Glutamatergic neuron (in vitro differentiated cells): ENCODE measurements around the gene TRPM8. TPM values are rescaled to one million over a fixed set of nuclear protein-coding genes. Genes with fewer than 3 reads are reported as not detected.

Source experiments
- DNase-seq: peaks from one replicate; pipeline ENCODE4 v3.0.0; 2022
- H3K27ac Mint-ChIP-seq: one replicate; pipeline ENCODE4 v1.8.0; 2020; ENCODE audit warnings: mild to moderate bottlenecking, mixed read lengths, inconsistent platforms; ENCODE audit not compliant: unreplicated experiment
- H3K27me3 Mint-ChIP-seq: one replicate; pipeline ENCODE4 v1.8.0; 2020; ENCODE audit warnings: mild to moderate bottlenecking, moderate library complexity, mixed read lengths, inconsistent platforms; ENCODE audit not compliant: unreplicated experiment
- H3K36me3 Mint-ChIP-seq: one replicate; pipeline ENCODE4 v1.8.0; 2020; ENCODE audit warnings: mild to moderate bottlenecking, mixed read lengths, inconsistent platforms; ENCODE audit not compliant: unreplicated experiment
- H3K4me1 Mint-ChIP-seq: one replicate; pipeline ENCODE4 v1.8.0; 2020; ENCODE audit warnings: mild to moderate bottlenecking, low read depth, mixed read lengths, inconsistent platforms; ENCODE audit not compliant: unreplicated experiment
- H3K4me3 Mint-ChIP-seq: one replicate; pipeline ENCODE4 v1.8.0; 2020; ENCODE audit warnings: mild to moderate bottlenecking, mixed read lengths, inconsistent platforms; ENCODE audit not compliant: unreplicated experiment
- H3K9me3 Mint-ChIP-seq: one replicate; pipeline ENCODE4 v1.8.0; 2020; ENCODE audit warnings: mild to moderate bottlenecking, moderate library complexity, mixed read lengths, inconsistent platforms; ENCODE audit not compliant: unreplicated experiment
- total RNA-seq: library from RNA; stranded (reverse); fragmentation: NEBNext Ultra II Directional; extraction: Animal tissue kit (Norgen Biotek cat#: 25700); gene quantifications from one replicate; pipeline ENCODE4 v1.2.1, GENCODE V29; 2021; ENCODE audit not compliant: unreplicated experiment
- TF ChIP-seq, protein P1 (sequence below): fragments of 200-600 bp; sonication (generic); IDR thresholded peaks from one replicate; pipeline ENCODE4 v1.5.0; 2021; ENCODE audit not compliant: partially characterized antibody, unreplicated experiment

Gene TRPM8
- total RNA-seq, 1 donor from 2014 or later, result not detected

DNA sequence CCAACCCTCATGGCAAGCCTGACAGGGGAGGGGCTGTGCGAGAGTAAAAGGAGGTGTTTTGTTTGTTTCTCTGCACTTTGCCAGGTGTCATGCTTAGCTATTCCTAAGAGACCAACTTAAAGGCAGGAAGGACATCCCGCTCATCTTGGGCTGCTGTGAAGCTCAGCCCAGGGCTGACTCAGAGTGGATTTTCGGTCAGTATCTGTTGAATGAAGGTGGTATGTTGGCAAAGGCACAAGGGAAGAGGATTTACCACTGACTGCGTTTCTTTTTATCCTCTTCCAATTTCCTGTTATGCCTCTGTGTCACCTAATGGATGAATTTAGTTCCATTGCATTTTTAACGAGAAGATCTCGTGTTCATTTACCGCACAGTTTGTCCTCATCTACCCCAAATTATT lies 18.9 kb downstream of the TRPM8 start:
- TF ChIP-seq, protein P1, sequence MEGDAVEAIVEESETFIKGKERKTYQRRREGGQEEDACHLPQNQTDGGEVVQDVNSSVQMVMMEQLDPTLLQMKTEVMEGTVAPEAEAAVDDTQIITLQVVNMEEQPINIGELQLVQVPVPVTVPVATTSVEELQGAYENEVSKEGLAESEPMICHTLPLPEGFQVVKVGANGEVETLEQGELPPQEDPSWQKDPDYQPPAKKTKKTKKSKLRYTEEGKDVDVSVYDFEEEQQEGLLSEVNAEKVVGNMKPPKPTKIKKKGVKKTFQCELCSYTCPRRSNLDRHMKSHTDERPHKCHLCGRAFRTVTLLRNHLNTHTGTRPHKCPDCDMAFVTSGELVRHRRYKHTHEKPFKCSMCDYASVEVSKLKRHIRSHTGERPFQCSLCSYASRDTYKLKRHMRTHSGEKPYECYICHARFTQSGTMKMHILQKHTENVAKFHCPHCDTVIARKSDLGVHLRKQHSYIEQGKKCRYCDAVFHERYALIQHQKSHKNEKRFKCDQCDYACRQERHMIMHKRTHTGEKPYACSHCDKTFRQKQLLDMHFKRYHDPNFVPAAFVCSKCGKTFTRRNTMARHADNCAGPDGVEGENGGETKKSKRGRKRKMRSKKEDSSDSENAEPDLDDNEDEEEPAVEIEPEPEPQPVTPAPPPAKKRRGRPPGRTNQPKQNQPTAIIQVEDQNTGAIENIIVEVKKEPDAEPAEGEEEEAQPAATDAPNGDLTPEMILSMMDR, result no peak
- H3K27ac Mint-ChIP-seq, result no peak overlapping the region
- no peaks in the 10 kb centered on the region for H3K36me3 Mint-ChIP-seq
- peaks cover 4% of the 10 kb centered on the region for H3K27me3 Mint-ChIP-seq
- H3K4me1 Mint-ChIP-seq, result no peaks in the 10 kb centered on the region
- no peak overlapping the region for H3K4me3 Mint-ChIP-seq
- DNase-seq, result no peak
- no peaks in the 10 kb centered on the region for H3K9me3 Mint-ChIP-seq

DNA sequence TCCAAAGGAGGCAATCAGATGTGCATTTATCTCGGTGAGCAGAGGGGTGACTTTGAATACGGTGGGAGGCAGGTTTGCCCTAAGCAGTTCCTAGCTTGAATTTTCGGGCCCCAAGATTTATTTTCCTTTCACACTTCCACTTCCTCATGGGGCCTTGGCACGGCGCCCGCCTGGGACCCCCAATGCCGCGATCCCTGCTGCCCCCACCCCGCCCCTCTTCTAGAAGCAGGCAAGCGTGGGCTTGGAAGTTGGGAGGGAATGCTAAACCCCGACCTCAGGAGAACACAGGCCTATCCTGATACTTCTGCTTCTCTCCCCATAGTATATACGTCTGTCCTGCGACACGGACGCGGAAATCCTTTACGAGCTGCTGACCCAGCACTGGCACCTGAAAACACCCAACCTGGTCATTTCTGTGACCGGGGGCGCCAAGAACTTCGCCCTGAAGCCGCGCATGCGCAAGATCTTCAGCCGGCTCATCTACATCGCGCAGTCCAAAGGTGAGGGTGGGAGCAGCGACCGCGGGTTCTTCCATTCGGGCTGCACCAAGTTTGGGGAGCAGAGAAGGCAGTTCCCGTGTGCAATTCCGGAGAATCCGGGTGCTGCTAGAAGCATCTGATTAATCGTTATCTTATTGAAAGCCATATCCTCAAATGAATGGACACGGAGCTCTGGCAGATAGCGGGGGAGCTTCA lies 21.6 kb downstream of the TRPM8 start:
- Mint-ChIP-seq H3K9me3 (no peaks in the 10 kb centered on the region), H3K36me3 (no peaks in the 10 kb centered on the region), H3K27ac (no peak overlapping the region), H3K4me3 (no peak overlapping the region), H3K27me3 (no peaks in the 10 kb centered on the region), H3K4me1 (no peaks in the 10 kb centered on the region)
- no peak for DNase-seq
- TF ChIP-seq, protein P1, result no peak

DNA sequence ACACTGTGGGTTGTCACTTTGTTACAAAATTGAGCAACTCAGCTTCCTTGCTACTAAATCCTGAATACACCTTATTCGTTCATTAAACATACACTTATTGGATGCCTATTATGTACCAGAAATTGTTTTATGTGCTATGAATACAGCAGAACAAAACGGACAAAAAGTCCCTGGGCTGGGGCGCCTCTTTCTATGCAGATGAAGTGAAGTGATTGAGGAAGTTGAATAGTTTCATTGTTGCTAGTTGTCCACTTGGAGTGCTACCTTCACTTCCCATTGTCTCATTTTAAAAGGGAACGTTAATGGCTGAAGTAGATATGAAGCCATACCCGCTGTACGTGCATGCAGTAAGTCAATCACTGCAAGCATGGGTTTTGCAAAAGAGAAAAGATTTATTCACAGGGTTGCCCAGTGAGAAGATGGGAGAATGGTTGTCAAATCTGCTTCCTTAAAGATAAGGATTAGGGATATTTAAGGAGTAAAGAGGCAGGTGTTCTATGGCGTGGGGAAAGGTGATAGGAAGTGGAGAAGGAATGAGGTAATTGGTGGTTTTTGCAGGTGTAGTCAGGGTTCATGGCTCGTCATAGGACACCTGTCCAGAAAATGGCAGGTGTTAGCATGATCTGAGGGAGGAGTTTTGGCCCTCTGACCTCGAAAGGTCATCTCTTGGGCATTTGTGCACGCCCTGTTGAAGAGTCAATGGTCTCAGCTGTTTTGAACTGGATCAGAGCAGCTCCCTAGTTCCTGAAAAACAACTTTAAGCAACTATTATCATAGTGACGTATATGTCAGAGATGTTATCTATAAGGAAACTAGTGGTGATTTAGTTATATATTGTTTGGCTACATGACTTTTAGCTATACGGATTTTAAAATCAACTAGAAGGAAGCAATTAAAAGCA lies 23.5 kb downstream of the TRPM8 start:
- Mint-ChIP-seq H3K9me3 (peaks cover 1% of the 10 kb centered on the region), H3K27me3 (no peaks in the 10 kb centered on the region), H3K36me3 (no peaks in the 10 kb centered on the region), H3K27ac (no peak overlapping the region), H3K4me1 (no peaks in the 10 kb centered on the region), H3K4me3 (no peak overlapping the region)
- TF ChIP-seq, protein P1, result no peak
- DNase-seq, result no peak

- no peak for DNase-seq
- H3K9me3 Mint-ChIP-seq, result peaks cover 1% of the 10 kb centered on the region
- no peak overlapping the region for H3K4me3 Mint-ChIP-seq
- no peaks in the 10 kb centered on the region for H3K27me3 Mint-ChIP-seq
- H3K27ac Mint-ChIP-seq, result no peak overlapping the region
- no peaks in the 10 kb centered on the region for H3K4me1 Mint-ChIP-seq
- TF ChIP-seq, protein P1, result no peak
- no peaks in the 10 kb centered on the region for H3K36me3 Mint-ChIP-seq
Observed at GRCh38 chr2:233942731-233943130, 25.6 kb downstream of the TRPM8 start.

DNA sequence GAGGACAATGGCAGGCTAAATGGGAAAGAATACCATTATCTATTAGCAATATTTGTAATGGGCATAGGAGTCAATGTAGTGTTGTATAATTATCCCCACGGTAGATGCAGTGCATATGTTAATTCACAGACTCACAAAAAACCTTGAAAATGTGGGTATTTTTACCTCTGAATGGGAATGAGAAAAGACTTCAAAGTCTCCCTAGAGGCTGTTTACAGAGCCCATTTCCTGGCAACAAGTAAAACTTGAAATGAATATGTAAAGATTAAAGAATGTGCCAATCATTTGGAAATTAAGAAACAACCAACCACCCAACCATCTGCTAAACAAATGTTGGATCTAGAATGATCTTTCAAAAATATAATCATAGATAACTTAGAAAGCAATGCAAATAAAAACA lies 27.1 kb downstream of the TRPM8 start:
- H3K36me3 Mint-ChIP-seq, result no peaks in the 10 kb centered on the region
- DNase-seq, result no peak
- TF ChIP-seq, protein P1, result no peak
- no peak overlapping the region for H3K4me3 Mint-ChIP-seq
- no peak overlapping the region for H3K27ac Mint-ChIP-seq
- no peaks in the 10 kb centered on the region for H3K27me3 Mint-ChIP-seq
- no peaks in the 10 kb centered on the region for H3K4me1 Mint-ChIP-seq
- peaks cover 3% of the 10 kb centered on the region for H3K9me3 Mint-ChIP-seq
